HEK293 (cell line): ENCODE results near the gene PTPN9.
A peak's percentile ranks its signal among the peaks of the same experiment; 100 is the strongest.

Source experiments
- BCL11B ChIP-seq: fragments of 450-650 bp; formaldehyde crosslinking; IDR thresholded peaks from 2 replicates; pipeline ENCODE4 v1.5.1; 2016; ENCODE audit warnings: low read depth, missing biosample characterization, missing genetic modification characterization
- GLIS1 ChIP-seq: fragments of 450-650 bp; formaldehyde crosslinking; IDR thresholded peaks from 2 replicates; pipeline ENCODE4 v1.5.1; 2016; ENCODE audit warnings: missing biosample characterization, missing genetic modification characterization
- HOXA7 ChIP-seq: sonication (generic); formaldehyde crosslinking; IDR thresholded peaks from 2 replicates; pipeline ENCODE4 v1.8.1; 2022; ENCODE audit warnings: missing genetic modification reagents, borderline replicate concordance
- KLF7 ChIP-seq: fragments of 450-650 bp; formaldehyde crosslinking; IDR thresholded peaks from 2 replicates; pipeline ENCODE4 v1.5.1; 2016; ENCODE audit warnings: missing biosample characterization, missing genetic modification characterization, borderline replicate concordance
- OVOL3 ChIP-seq: fragments of 450-650 bp; formaldehyde crosslinking; IDR thresholded peaks from 2 replicates; pipeline ENCODE4 v1.5.1; 2016; ENCODE audit warnings: missing biosample characterization, missing genetic modification characterization
- REST ChIP-seq: fragments of 450-650 bp; formaldehyde crosslinking; IDR thresholded peaks from 2 replicates; pipeline ENCODE4 v1.5.1; 2016; ENCODE audit warnings: missing biosample characterization, missing genetic modification characterization
- SP2 ChIP-seq: fragments of 450-650 bp; formaldehyde crosslinking; IDR thresholded peaks from 2 replicates; pipeline ENCODE4 v1.5.1; 2016; ENCODE audit warnings: missing biosample characterization, missing genetic modification characterization
- TCF7L2 ChIP-seq: IDR thresholded peaks from 2 replicates; pipeline ENCODE4 v1.6.1; 2011; ENCODE audit warnings: low read depth, mild to moderate bottlenecking, inconsistent platforms, low read length, moderate library complexity, borderline replicate concordance
- WT1 ChIP-seq: fragments of 450-650 bp; formaldehyde crosslinking; IDR thresholded peaks from 2 replicates; pipeline ENCODE4 v1.5.1; 2016; ENCODE audit warnings: missing biosample characterization, missing genetic modification characterization
- YY2 ChIP-seq: fragments of 450-650 bp; formaldehyde crosslinking; IDR thresholded peaks from 2 replicates; pipeline ENCODE4 v1.5.1; 2016; ENCODE audit warnings: missing biosample characterization, missing genetic modification characterization
- ZBTB21 ChIP-seq: fragments of 450-650 bp; formaldehyde crosslinking; IDR thresholded peaks from 2 replicates; pipeline ENCODE4 v1.5.1; 2017; ENCODE audit warnings: missing biosample characterization, missing genetic modification characterization
- ZFP3 ChIP-seq: fragments of 450-650 bp; formaldehyde crosslinking; IDR thresholded peaks from 2 replicates; pipeline ENCODE4 v1.5.1; 2016; ENCODE audit warnings: low read depth, missing biosample characterization, missing genetic modification characterization
- ZFP41 ChIP-seq: fragments of 450-650 bp; formaldehyde crosslinking; IDR thresholded peaks from 2 replicates; pipeline ENCODE4 v1.5.1; 2016; ENCODE audit warnings: missing biosample characterization, missing genetic modification characterization, borderline replicate concordance
- ZNF10 ChIP-seq: fragments of 450-650 bp; formaldehyde crosslinking; IDR thresholded peaks from 2 replicates; pipeline ENCODE4 v1.5.1; 2017; ENCODE audit warnings: missing biosample characterization, missing genetic modification characterization
- ZNF146 ChIP-seq: fragments of 450-650 bp; formaldehyde crosslinking; IDR thresholded peaks from 2 replicates; pipeline ENCODE4 v1.5.1; 2016; ENCODE audit warnings: missing biosample characterization, missing genetic modification characterization
- ZNF184 ChIP-seq: fragments of 450-650 bp; IDR thresholded peaks from 2 replicates; pipeline ENCODE4 v1.5.1; 2018; ENCODE audit warnings: missing biosample characterization, mild to moderate bottlenecking, missing genetic modification characterization
- ZNF2 ChIP-seq: fragments of 450-650 bp; formaldehyde crosslinking; IDR thresholded peaks from 2 replicates; pipeline ENCODE4 v1.5.1; 2016; ENCODE audit warnings: missing biosample characterization, missing genetic modification characterization
- ZNF221 ChIP-seq: fragments of 450-650 bp; formaldehyde crosslinking; IDR thresholded peaks from 2 replicates; pipeline ENCODE4 v1.5.1; 2017; ENCODE audit warnings: missing biosample characterization, missing genetic modification characterization, borderline replicate concordance
- ZNF324 ChIP-seq: fragments of 450-650 bp; formaldehyde crosslinking; IDR thresholded peaks from 2 replicates; pipeline ENCODE4 v1.5.1; 2016; ENCODE audit warnings: missing biosample characterization, missing genetic modification characterization
- ZNF37A ChIP-seq: fragments of 450-650 bp; IDR thresholded peaks from 2 replicates; pipeline ENCODE4 v1.5.1; 2018; ENCODE audit warnings: missing biosample characterization, missing genetic modification characterization
- ZNF391 ChIP-seq: fragments of 450-650 bp; formaldehyde crosslinking; IDR thresholded peaks from 2 replicates; pipeline ENCODE4 v1.5.1; 2016; ENCODE audit warnings: low read depth, missing biosample characterization, missing genetic modification characterization, borderline replicate concordance
- ZNF404 ChIP-seq: fragments of 450-650 bp; formaldehyde crosslinking; IDR thresholded peaks from 2 replicates; pipeline ENCODE4 v1.5.1; 2017; ENCODE audit warnings: missing biosample characterization, missing genetic modification characterization
- ZNF488 ChIP-seq: fragments of 450-650 bp; formaldehyde crosslinking; IDR thresholded peaks from 2 replicates; pipeline ENCODE4 v1.5.1; 2016; ENCODE audit warnings: missing biosample characterization, missing genetic modification characterization
- ZNF658 ChIP-seq: fragments of 450-650 bp; formaldehyde crosslinking; IDR thresholded peaks from 2 replicates; pipeline ENCODE4; 2016; ENCODE audit warnings: missing biosample characterization, missing genetic modification characterization
- ZNF747 ChIP-seq: fragments of 450-650 bp; formaldehyde crosslinking; IDR thresholded peaks from 2 replicates; pipeline ENCODE4 v1.5.1; 2016; ENCODE audit warnings: missing biosample characterization, missing genetic modification characterization
- ZNF76 ChIP-seq: fragments of 450-650 bp; formaldehyde crosslinking; IDR thresholded peaks from 2 replicates; pipeline ENCODE4; 2016; ENCODE audit warnings: low read depth, missing biosample characterization, missing genetic modification characterization, borderline replicate concordance
- TF ChIP-seq, protein P1 (sequence below): fragments of 450-650 bp; formaldehyde crosslinking; IDR thresholded peaks from 2 replicates; pipeline ENCODE4 v1.5.1; 2016; ENCODE audit warnings: missing biosample characterization, missing genetic modification characterization
- TF ChIP-seq, protein P2 (sequence below): fragments of 450-650 bp; formaldehyde crosslinking; conservative IDR thresholded peaks from 2 replicates; pipeline ENCODE4 v1.5.1; 2016; ENCODE audit warnings: low read depth, missing biosample characterization, missing genetic modification characterization
- TF ChIP-seq, protein P3 (sequence below): fragments of 450-650 bp; formaldehyde crosslinking; IDR thresholded peaks from 2 replicates; pipeline ENCODE4 v1.5.1; 2016; ENCODE audit warnings: missing biosample characterization, missing genetic modification characterization, low read depth

The PTPN9 gene

DNA sequence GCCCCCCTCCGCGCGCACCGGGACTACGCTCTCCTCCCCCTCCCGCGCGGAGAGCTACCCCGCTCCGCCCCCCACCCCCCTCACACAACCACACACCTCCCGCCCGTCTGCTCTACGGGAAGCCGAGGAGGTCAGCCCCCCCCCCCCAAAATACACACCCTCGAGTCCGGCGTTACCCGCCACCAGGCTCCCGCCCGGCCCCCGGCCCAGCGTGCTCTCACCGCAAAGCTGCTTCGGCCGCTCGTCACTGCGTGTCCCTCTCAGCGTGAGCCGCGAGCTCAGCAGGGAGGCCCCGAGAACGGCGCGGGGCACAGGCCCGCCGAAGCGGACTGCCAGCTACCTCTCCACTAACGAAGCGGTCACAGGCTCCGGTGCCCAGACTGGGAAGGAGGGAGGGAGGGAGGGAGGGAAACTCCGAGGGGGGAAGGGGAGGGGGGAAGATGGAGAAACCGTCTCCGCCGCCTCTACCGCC is 127.9 kb downstream of the PTPN9 start (continued):
- TF ChIP-seq, protein P1, sequence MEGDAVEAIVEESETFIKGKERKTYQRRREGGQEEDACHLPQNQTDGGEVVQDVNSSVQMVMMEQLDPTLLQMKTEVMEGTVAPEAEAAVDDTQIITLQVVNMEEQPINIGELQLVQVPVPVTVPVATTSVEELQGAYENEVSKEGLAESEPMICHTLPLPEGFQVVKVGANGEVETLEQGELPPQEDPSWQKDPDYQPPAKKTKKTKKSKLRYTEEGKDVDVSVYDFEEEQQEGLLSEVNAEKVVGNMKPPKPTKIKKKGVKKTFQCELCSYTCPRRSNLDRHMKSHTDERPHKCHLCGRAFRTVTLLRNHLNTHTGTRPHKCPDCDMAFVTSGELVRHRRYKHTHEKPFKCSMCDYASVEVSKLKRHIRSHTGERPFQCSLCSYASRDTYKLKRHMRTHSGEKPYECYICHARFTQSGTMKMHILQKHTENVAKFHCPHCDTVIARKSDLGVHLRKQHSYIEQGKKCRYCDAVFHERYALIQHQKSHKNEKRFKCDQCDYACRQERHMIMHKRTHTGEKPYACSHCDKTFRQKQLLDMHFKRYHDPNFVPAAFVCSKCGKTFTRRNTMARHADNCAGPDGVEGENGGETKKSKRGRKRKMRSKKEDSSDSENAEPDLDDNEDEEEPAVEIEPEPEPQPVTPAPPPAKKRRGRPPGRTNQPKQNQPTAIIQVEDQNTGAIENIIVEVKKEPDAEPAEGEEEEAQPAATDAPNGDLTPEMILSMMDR (tag by site-specific recombination), result no peak
- TF ChIP-seq ZNF10 (tag by site-specific recombination), result no peak
- no peak for TF ChIP-seq WT1 (tag by site-specific recombination)
- TF ChIP-seq, protein P2, sequence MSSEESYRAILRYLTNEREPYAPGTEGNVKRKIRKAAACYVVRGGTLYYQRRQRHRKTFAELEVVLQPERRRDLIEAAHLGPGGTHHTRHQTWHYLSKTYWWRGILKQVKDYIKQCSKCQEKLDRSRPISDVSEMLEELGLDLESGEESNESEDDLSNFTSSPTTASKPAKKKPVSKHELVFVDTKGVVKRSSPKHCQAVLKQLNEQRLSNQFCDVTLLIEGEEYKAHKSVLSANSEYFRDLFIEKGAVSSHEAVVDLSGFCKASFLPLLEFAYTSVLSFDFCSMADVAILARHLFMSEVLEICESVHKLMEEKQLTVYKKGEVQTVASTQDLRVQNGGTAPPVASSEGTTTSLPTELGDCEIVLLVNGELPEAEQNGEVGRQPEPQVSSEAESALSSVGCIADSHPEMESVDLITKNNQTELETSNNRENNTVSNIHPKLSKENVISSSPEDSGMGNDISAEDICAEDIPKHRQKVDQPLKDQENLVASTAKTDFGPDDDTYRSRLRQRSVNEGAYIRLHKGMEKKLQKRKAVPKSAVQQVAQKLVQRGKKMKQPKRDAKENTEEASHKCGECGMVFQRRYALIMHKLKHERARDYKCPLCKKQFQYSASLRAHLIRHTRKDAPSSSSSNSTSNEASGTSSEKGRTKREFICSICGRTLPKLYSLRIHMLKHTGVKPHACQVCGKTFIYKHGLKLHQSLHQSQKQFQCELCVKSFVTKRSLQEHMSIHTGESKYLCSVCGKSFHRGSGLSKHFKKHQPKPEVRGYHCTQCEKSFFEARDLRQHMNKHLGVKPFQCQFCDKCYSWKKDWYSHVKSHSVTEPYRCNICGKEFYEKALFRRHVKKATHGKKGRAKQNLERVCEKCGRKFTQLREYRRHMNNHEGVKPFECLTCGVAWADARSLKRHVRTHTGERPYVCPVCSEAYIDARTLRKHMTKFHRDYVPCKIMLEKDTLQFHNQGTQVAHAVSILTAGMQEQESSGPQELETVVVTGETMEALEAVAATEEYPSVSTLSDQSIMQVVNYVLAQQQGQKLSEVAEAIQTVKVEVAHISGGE, result no peak
- TF ChIP-seq ZFP3 (tag by site-specific recombination), result no peak
- TF ChIP-seq OVOL3, result no peak
- TF ChIP-seq ZNF488, result no peak
- TF ChIP-seq ZNF747 (tag by site-specific recombination), result no peak
- peak; percentile 84; the same call in 1 of the 2 replicates for TF ChIP-seq BCL11B (tag by site-specific recombination)
- TF ChIP-seq ZBTB21 (tag by site-specific recombination), result no peak
- TF ChIP-seq KLF7, result no peak
- TF ChIP-seq ZNF2 (tag by site-specific recombination), result peak; percentile 47; the same call in 1 of the 2 replicates
- no peak for TF ChIP-seq REST
- TF ChIP-seq YY2 (tag by site-specific recombination), result no peak
- TF ChIP-seq, protein P3, sequence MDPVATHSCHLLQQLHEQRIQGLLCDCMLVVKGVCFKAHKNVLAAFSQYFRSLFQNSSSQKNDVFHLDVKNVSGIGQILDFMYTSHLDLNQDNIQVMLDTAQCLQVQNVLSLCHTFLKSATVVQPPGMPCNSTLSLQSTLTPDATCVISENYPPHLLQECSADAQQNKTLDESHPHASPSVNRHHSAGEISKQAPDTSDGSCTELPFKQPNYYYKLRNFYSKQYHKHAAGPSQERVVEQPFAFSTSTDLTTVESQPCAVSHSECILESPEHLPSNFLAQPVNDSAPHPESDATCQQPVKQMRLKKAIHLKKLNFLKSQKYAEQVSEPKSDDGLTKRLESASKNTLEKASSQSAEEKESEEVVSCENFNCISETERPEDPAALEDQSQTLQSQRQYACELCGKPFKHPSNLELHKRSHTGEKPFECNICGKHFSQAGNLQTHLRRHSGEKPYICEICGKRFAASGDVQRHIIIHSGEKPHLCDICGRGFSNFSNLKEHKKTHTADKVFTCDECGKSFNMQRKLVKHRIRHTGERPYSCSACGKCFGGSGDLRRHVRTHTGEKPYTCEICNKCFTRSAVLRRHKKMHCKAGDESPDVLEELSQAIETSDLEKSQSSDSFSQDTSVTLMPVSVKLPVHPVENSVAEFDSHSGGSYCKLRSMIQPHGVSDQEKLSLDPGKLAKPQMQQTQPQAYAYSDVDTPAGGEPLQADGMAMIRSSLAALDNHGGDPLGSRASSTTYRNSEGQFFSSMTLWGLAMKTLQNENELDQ (tag by site-specific recombination), result no peak
- TF ChIP-seq ZNF221 (tag by site-specific recombination), result no peak
- TF ChIP-seq TCF7L2, result no peak
- TF ChIP-seq ZNF404 (tag by site-specific recombination), result no peak
- TF ChIP-seq ZNF76 (tag by site-specific recombination), result 0 out of 2 replicates have a peak, but pooled peaks have one; percentile 28
- no peak for TF ChIP-seq SP2
- peak; percentile 44; the same call in 1 of the 2 replicates for TF ChIP-seq ZNF391 (tag by site-specific recombination)
- no peak for TF ChIP-seq HOXA7 (CRISPR knock-in tag)
- no peak for TF ChIP-seq ZNF37A (tag by site-specific recombination)
- no peak for TF ChIP-seq GLIS1 (tag by site-specific recombination)
- TF ChIP-seq ZNF146 (tag by site-specific recombination), result no peak
- TF ChIP-seq ZNF184, result no peak
- no peak for TF ChIP-seq ZNF658
- no peak for TF ChIP-seq ZFP41 (tag by site-specific recombination)
- TF ChIP-seq ZNF324 (tag by site-specific recombination), result peak; percentile 62; the same call in 1 of the 2 replicates
